HG02852 (cell line): ENCODE measurements around the gene AMHR2.

ENCODE experiments used
- ATAC-seq: cut with Tn5 transposase; IDR thresholded peaks from one replicate; pipeline ENCODE4 v1.9.1; 2021; ENCODE audit warnings: mild to moderate bottlenecking, moderate library complexity; ENCODE audit not compliant: unreplicated experiment

Gene AMHR2

DNA sequence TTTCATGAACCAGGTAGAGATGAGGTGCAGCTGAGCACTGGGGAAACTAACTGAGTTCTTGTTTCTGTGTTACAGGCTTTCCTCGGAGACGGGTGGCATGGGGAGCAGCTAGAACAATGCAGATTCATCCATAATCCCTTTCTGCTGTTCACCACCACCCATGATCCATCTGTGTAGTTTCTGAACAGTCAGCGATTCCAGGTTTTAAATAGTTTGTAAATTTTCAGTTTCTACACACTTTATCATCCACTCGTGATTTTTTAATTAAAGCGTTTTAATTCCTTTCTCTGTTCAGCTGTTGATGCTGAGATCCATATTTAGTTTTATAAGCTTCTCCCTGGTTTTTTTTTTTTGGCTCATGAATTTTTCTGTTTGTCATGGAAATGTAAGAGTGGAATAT is 55.7 kb downstream of the AMHR2 start:
- ATAC-seq, result no peak

DNA sequence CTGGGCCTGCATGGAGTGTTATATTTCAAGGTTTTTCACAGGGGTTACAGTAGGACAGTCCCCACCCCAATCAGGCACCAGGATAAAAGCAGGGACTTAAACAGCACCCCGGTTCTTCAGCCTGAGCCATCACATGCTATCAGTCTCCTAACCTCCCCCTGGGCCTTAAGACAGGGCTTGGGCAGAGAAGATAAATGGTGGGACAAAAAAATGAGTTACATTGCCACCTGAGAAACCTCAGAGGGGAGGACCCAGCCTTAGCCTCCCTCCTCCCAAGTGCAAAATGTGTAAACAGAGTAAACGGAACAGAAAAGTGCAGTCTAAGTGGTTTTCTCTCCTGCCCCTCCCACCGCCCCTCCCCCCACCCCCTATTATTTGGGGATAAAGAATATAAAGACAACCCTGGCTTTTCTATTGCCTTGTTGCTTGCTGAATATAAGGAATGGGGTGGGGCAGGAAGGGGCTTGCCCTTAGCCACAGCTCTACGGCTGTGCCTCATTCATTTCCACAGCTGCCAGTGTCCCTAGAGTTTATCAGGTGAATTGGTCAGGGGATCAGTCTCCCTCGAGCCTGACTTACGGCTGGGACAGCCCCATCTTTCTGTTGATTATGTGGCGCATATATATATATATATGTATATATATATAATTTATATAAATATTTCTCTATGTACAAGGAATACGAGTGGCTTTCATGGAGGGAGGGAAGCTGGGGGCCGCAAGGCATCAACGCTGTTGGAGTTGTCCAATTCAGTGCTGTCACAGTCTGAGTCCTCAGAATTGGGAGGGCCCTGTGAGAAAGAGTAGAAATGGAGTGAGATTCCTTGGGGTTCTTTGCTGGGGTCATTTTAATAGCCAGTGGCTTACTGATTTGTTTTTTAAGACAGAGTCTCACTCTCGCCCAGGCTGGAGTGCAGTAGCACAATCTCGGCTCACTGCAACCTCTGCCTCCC is 57.1 kb downstream of the AMHR2 start:
- no peak for ATAC-seq
